ENCODE data around the gene P2RY1.

P2RY1 gene

GRCh38 chr3:152834776-152835600 lies at the start of gene P2RY1:
Gene P2RY1, plus strand, starts transcription at chr3:152835131. Its CDS starts 652 bp downstream, at chr3:152835783.
- Histone ChIP-seq H3K27me3 (ENCODE audit: control insufficient read depth in 1 of 2, insufficient read depth in 2 of 2, low read length in 2 of 2) (peaks cover 7% of the 10 kb centered on the region in 2 donors), H3K4me3 (ENCODE audit: low read length in 2 of 2) (peak within 1 kb of the TSS; percentile 65 to 81), H3K27ac (ENCODE audit: low read length) (no peak within 1 kb of the TSS), H3K9ac (ENCODE audit: low read length in 2 of 2) (peak within 1 kb of the TSS; percentile 6 to 38), H3K9me3 (ENCODE audit: control insufficient read depth in 2 of 2, low read length in 2 of 2) (no peaks in the 10 kb centered on the region), H3K4me1 (ENCODE audit: control insufficient read depth, insufficient read depth, low read length) (peaks cover 8% of the 10 kb centered on the region), H3K36me3 (ENCODE audit: control insufficient read depth in 2 of 2, insufficient read depth in 2 of 2, low read length in 2 of 2) (no peaks in the 10 kb centered on the region)

GRCh38 chr3:152786977-152787681 lies 47.8 kb upstream of the P2RY1 start:
- H3K27ac ChIP-seq (ENCODE audit: low read length): no peak overlapping the region
- no peaks in the 10 kb centered on the region for H3K27me3 ChIP-seq (ENCODE audit: control insufficient read depth in 1 of 2, insufficient read depth in 2 of 2, low read length in 2 of 2)
- no peak overlapping the region for H3K9ac ChIP-seq (ENCODE audit: low read length in 2 of 2)
- H3K4me1 ChIP-seq (ENCODE audit: control insufficient read depth, insufficient read depth, low read length): no peaks in the 10 kb centered on the region
- no peaks in the 10 kb centered on the region for H3K36me3 ChIP-seq (ENCODE audit: control insufficient read depth in 2 of 2, insufficient read depth in 2 of 2, low read length in 2 of 2)
- no peak overlapping the region for H3K4me3 ChIP-seq (ENCODE audit: low read length in 2 of 2)
- H3K9me3 ChIP-seq (ENCODE audit: control insufficient read depth in 2 of 2, low read length in 2 of 2): no peaks in the 10 kb centered on the region

GRCh38 chr3:152790651-152791387 lies 44.1 kb upstream of the P2RY1 start:
- H3K9me3 ChIP-seq (ENCODE audit: control insufficient read depth in 2 of 2, low read length in 2 of 2): no peaks in the 10 kb centered on the region
- no peak overlapping the region for H3K27ac ChIP-seq (ENCODE audit: low read length)
- H3K4me1 ChIP-seq (ENCODE audit: control insufficient read depth, insufficient read depth, low read length): no peaks in the 10 kb centered on the region
- no peak overlapping the region for H3K9ac ChIP-seq (ENCODE audit: low read length in 2 of 2)
- no peak overlapping the region for H3K4me3 ChIP-seq (ENCODE audit: low read length in 2 of 2)
- H3K27me3 ChIP-seq (ENCODE audit: control insufficient read depth in 1 of 2, insufficient read depth in 2 of 2, low read length in 2 of 2): no peaks in the 10 kb centered on the region
- H3K36me3 ChIP-seq (ENCODE audit: control insufficient read depth in 2 of 2, insufficient read depth in 2 of 2, low read length in 2 of 2): no peaks in the 10 kb centered on the region

GRCh38 chr3:152793969-152794368 lies 41.0 kb upstream of the P2RY1 start:
- Histone ChIP-seq H3K27ac (ENCODE audit: low read length) (no peak overlapping the region), H3K9ac (ENCODE audit: low read length in 2 of 2) (no peak overlapping the region), H3K4me3 (ENCODE audit: low read length in 2 of 2) (no peak overlapping the region), H3K27me3 (ENCODE audit: control insufficient read depth in 1 of 2, insufficient read depth in 2 of 2, low read length in 2 of 2) (no peaks in the 10 kb centered on the region), H3K4me1 (ENCODE audit: control insufficient read depth, insufficient read depth, low read length) (no peaks in the 10 kb centered on the region), H3K9me3 (ENCODE audit: control insufficient read depth in 2 of 2, low read length in 2 of 2) (no peaks in the 10 kb centered on the region), H3K36me3 (ENCODE audit: control insufficient read depth in 2 of 2, insufficient read depth in 2 of 2, low read length in 2 of 2) (no peaks in the 10 kb centered on the region)

- H3K4me3 ChIP-seq (ENCODE audit: low read length in 2 of 2): no peak overlapping the region
- no peak overlapping the region for H3K9ac ChIP-seq (ENCODE audit: low read length in 2 of 2)
- no peaks in the 10 kb centered on the region for H3K4me1 ChIP-seq (ENCODE audit: control insufficient read depth, insufficient read depth, low read length)
- no peak overlapping the region for H3K27ac ChIP-seq (ENCODE audit: low read length)
- H3K36me3 ChIP-seq (ENCODE audit: control insufficient read depth in 2 of 2, insufficient read depth in 2 of 2, low read length in 2 of 2): no peaks in the 10 kb centered on the region
- no peaks in the 10 kb centered on the region for H3K27me3 ChIP-seq (ENCODE audit: control insufficient read depth in 1 of 2, insufficient read depth in 2 of 2, low read length in 2 of 2)
- no peaks in the 10 kb centered on the region for H3K9me3 ChIP-seq (ENCODE audit: control insufficient read depth in 2 of 2, low read length in 2 of 2)
These were observed 37.0 kb upstream of the P2RY1 start for GRCh38 chr3:152797751-152798432.

- Histone ChIP-seq H3K9ac (ENCODE audit: low read length in 2 of 2) (no peak overlapping the region), H3K4me1 (ENCODE audit: control insufficient read depth, insufficient read depth, low read length) (no peaks in the 10 kb centered on the region), H3K9me3 (ENCODE audit: control insufficient read depth in 2 of 2, low read length in 2 of 2) (no peaks in the 10 kb centered on the region), H3K27me3 (ENCODE audit: control insufficient read depth in 1 of 2, insufficient read depth in 2 of 2, low read length in 2 of 2) (no peaks in the 10 kb centered on the region), H3K36me3 (ENCODE audit: control insufficient read depth in 2 of 2, insufficient read depth in 2 of 2, low read length in 2 of 2) (no peaks in the 10 kb centered on the region), H3K27ac (ENCODE audit: low read length) (no peak overlapping the region), H3K4me3 (ENCODE audit: low read length in 2 of 2) (no peak overlapping the region)
These were observed 22.8 kb upstream of the P2RY1 start for GRCh38 chr3:152811974-152812760.

- no peaks in the 10 kb centered on the region for H3K27me3 ChIP-seq (ENCODE audit: control insufficient read depth in 1 of 2, insufficient read depth in 2 of 2, low read length in 2 of 2)
- no peak overlapping the region for H3K9ac ChIP-seq (ENCODE audit: low read length in 2 of 2)
- no peaks in the 10 kb centered on the region for H3K36me3 ChIP-seq (ENCODE audit: control insufficient read depth in 2 of 2, insufficient read depth in 2 of 2, low read length in 2 of 2)
- no peaks in the 10 kb centered on the region for H3K9me3 ChIP-seq (ENCODE audit: control insufficient read depth in 2 of 2, low read length in 2 of 2)
- no peak overlapping the region for H3K4me3 ChIP-seq (ENCODE audit: low read length in 2 of 2)
- H3K4me1 ChIP-seq (ENCODE audit: control insufficient read depth, insufficient read depth, low read length): no peaks in the 10 kb centered on the region
- no peak overlapping the region for H3K27ac ChIP-seq (ENCODE audit: low read length)
These were observed 17.5 kb upstream of the P2RY1 start for GRCh38 chr3:152817400-152817799.

- Histone ChIP-seq H3K4me1 (ENCODE audit: control insufficient read depth, insufficient read depth, low read length) (no peaks in the 10 kb centered on the region), H3K27ac (ENCODE audit: low read length) (no peak overlapping the region), H3K4me3 (ENCODE audit: low read length in 2 of 2) (no peak overlapping the region), H3K9ac (ENCODE audit: low read length in 2 of 2) (no peak overlapping the region), H3K9me3 (ENCODE audit: control insufficient read depth in 2 of 2, low read length in 2 of 2) (no peaks in the 10 kb centered on the region), H3K36me3 (ENCODE audit: control insufficient read depth in 2 of 2, insufficient read depth in 2 of 2, low read length in 2 of 2) (no peaks in the 10 kb centered on the region), H3K27me3 (ENCODE audit: control insufficient read depth in 1 of 2, insufficient read depth in 2 of 2, low read length in 2 of 2) (no peaks in the 10 kb centered on the region)
These were observed 16.9 kb upstream of the P2RY1 start for GRCh38 chr3:152818027-152818426.

- Histone ChIP-seq H3K9ac (ENCODE audit: low read length in 2 of 2) (no peak overlapping the region), H3K27ac (ENCODE audit: low read length) (no peak overlapping the region), H3K27me3 (ENCODE audit: control insufficient read depth in 1 of 2, insufficient read depth in 2 of 2, low read length in 2 of 2) (no peaks in the 10 kb centered on the region), H3K4me3 (ENCODE audit: low read length in 2 of 2) (no peak overlapping the region), H3K9me3 (ENCODE audit: control insufficient read depth in 2 of 2, low read length in 2 of 2) (no peaks in the 10 kb centered on the region), H3K4me1 (ENCODE audit: control insufficient read depth, insufficient read depth, low read length) (no peaks in the 10 kb centered on the region), H3K36me3 (ENCODE audit: control insufficient read depth in 2 of 2, insufficient read depth in 2 of 2, low read length in 2 of 2) (no peaks in the 10 kb centered on the region)
These were observed 11.8 kb upstream of the P2RY1 start for GRCh38 chr3:152823173-152823572.

- H3K4me3 ChIP-seq (ENCODE audit: low read length in 2 of 2): no peak overlapping the region
- H3K27me3 ChIP-seq (ENCODE audit: control insufficient read depth in 1 of 2, insufficient read depth in 2 of 2, low read length in 2 of 2): no peaks in the 10 kb centered on the region
- no peaks in the 10 kb centered on the region for H3K9me3 ChIP-seq (ENCODE audit: control insufficient read depth in 2 of 2, low read length in 2 of 2)
- no peak overlapping the region for H3K9ac ChIP-seq (ENCODE audit: low read length in 2 of 2)
- no peak overlapping the region for H3K27ac ChIP-seq (ENCODE audit: low read length)
- no peaks in the 10 kb centered on the region for H3K36me3 ChIP-seq (ENCODE audit: control insufficient read depth in 2 of 2, insufficient read depth in 2 of 2, low read length in 2 of 2)
- H3K4me1 ChIP-seq (ENCODE audit: control insufficient read depth, insufficient read depth, low read length): no peaks in the 10 kb centered on the region
These were observed 11.2 kb upstream of the P2RY1 start for GRCh38 chr3:152823781-152824180.

Data from stomach smooth muscle (tissue), 2 donors.